Measurements from ENCODE around the gene GALNT17. TPM values are rescaled to one million over a fixed set of nuclear protein-coding genes. Genes with fewer than 3 reads are reported as not detected.

GALNT17 gene
- total RNA-seq, 1 experiment from 2014 or later: not detected

DNA sequence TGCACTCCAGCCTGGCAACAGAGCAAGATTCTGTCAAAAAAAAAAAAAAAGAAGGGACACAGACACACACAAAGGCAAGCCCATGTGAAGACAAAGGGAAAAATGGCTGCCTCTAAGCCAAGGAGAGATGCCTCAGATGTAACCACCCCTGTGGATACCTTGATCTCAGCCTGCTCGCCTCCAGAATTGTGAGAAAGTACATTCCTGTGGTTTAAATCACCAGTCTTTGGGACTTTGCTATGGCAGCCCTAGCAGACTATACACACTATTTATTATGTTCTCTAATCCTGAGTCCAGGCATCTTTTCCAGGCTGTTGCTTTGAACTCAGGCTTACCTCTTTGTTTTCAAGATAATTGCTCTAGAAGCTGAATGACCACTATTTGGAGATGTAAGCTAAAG is 494.3 kb downstream of the GALNT17 start:
- H3K27ac ChIP-seq (ENCODE audit: low read length): no peak overlapping the region
- no peaks in the 10 kb centered on the region for H4K20me1 ChIP-seq (ENCODE audit: low read length)
- H3K9ac ChIP-seq (ENCODE audit: low read length): no peak overlapping the region
- H3F3A ChIP-seq (ENCODE audit: low read length, unreplicated experiment): no peaks in the 10 kb centered on the region
- H3K79me2 ChIP-seq (ENCODE audit: low read length): no peaks in the 10 kb centered on the region
- no peaks in the 10 kb centered on the region for H3K4me1 ChIP-seq (ENCODE audit: insufficient read depth, low read length)
- DNase-seq (no peak), ATAC-seq (no peak)
- intact Hi-C loops (cut with micrococcal nuclease): no loop called here
- no peaks in the 10 kb centered on the region for H3K9me2 ChIP-seq (replicated peaks; ENCODE audit: low read length)
- H3K4me3 ChIP-seq (ENCODE audit: low read length): no peak overlapping the region
- no peak for TF ChIP-seq EZH2 (IDR thresholded peaks at IDR 0.05; ENCODE audit: low read length, unreplicated experiment)
- TF ChIP-seq EZH2phosphoT487 (IDR thresholded peaks at IDR 0.05; ENCODE audit: borderline replicate concordance, low read length): no peak
- H3K36me3 ChIP-seq (ENCODE audit: low read depth, low read length): no peaks in the 10 kb centered on the region
- H3K27me3 ChIP-seq (ENCODE audit: low read length): no peaks in the 10 kb centered on the region
- no peak overlapping the region for H2AFZ ChIP-seq (ENCODE audit: low read length)
- H3K4me2 ChIP-seq (ENCODE audit: low read length): no peak overlapping the region
- BruUV-seq (replicated peaks): no TSS peak
- ChIA-PET CTCF (no interaction called here), POLR2A (ENCODE audit: unreplicated experiment) (no interaction called here)
- H3K9me3 ChIP-seq (ENCODE audit: low read length): no peaks in the 10 kb centered on the region

DNA sequence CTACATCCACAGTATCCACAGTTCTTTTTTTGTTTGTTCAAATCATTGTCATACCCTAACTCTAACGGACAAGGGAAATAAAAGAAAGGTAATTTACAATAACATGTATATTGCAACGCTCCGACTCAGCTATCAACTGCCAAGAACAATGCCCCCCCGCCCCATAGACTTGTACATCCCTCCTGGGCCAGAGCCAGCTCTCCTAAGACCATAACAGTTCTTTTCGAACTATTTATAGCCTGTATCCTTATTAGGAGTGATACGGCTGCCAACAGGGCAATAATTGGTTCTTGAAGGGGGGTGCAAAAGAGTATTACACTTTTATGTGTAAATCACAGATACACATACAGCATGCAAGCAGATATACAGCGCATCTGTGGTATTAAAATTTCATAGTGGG is 495.7 kb downstream of the GALNT17 start:
- ChIA-PET POLR2A (ENCODE audit: unreplicated experiment) (no interaction called here), CTCF (no interaction called here)
- Histone ChIP-seq H3K4me3 (ENCODE audit: low read length) (no peak overlapping the region), H3K27ac (ENCODE audit: low read length) (no peak overlapping the region), H3K27me3 (ENCODE audit: low read length) (no peaks in the 10 kb centered on the region), H3K79me2 (ENCODE audit: low read length) (no peaks in the 10 kb centered on the region), H3K9me2 (replicated peaks; ENCODE audit: low read length) (no peaks in the 10 kb centered on the region), H3K4me2 (ENCODE audit: low read length) (no peak overlapping the region), H2AFZ (ENCODE audit: low read length) (no peak overlapping the region), H4K20me1 (ENCODE audit: low read length) (no peaks in the 10 kb centered on the region), H3K4me1 (ENCODE audit: insufficient read depth, low read length) (no peaks in the 10 kb centered on the region), H3K9me3 (ENCODE audit: low read length) (no peaks in the 10 kb centered on the region), H3K36me3 (ENCODE audit: low read depth, low read length) (no peaks in the 10 kb centered on the region), H3K9ac (ENCODE audit: low read length) (no peak overlapping the region), H3F3A (ENCODE audit: low read length, unreplicated experiment) (no peaks in the 10 kb centered on the region)
- ATAC-seq (no peak), DNase-seq (no peak)
- intact Hi-C loops (cut with micrococcal nuclease): no loop called here
- no TSS peak for BruUV-seq (replicated peaks)
- no peak for TF ChIP-seq EZH2phosphoT487 (IDR thresholded peaks at IDR 0.05; ENCODE audit: borderline replicate concordance, low read length)
- TF ChIP-seq, protein P1, sequence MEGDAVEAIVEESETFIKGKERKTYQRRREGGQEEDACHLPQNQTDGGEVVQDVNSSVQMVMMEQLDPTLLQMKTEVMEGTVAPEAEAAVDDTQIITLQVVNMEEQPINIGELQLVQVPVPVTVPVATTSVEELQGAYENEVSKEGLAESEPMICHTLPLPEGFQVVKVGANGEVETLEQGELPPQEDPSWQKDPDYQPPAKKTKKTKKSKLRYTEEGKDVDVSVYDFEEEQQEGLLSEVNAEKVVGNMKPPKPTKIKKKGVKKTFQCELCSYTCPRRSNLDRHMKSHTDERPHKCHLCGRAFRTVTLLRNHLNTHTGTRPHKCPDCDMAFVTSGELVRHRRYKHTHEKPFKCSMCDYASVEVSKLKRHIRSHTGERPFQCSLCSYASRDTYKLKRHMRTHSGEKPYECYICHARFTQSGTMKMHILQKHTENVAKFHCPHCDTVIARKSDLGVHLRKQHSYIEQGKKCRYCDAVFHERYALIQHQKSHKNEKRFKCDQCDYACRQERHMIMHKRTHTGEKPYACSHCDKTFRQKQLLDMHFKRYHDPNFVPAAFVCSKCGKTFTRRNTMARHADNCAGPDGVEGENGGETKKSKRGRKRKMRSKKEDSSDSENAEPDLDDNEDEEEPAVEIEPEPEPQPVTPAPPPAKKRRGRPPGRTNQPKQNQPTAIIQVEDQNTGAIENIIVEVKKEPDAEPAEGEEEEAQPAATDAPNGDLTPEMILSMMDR (conservative IDR thresholded peaks at IDR 0.05; ENCODE audit: low read depth, low read length): no peak
- no peak for TF ChIP-seq EZH2 (IDR thresholded peaks at IDR 0.05; ENCODE audit: low read length, unreplicated experiment)

DNA sequence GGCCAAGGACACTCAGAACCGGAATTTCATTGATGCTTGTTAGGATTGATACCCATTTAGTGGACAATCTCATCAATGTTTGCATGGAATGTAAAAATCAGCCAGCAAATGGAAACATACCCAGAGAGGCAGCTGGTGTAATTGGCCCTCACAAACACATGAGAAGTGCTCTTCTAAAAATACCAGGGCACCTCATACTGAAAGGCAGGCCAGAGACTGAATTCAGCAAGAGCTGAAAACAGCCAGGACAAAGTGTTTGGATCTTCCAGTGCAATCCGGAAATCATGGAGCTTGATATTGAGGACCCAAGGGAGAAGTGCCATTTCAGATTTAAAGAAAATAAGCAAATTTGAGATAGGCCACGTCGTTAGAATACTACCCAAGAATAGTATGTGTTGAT is 498.6 kb downstream of the GALNT17 start:
- Histone ChIP-seq H3K79me2 (ENCODE audit: low read length) (no peaks in the 10 kb centered on the region), H3K27ac (ENCODE audit: low read length) (no peak overlapping the region), H3K4me1 (ENCODE audit: insufficient read depth, low read length) (no peaks in the 10 kb centered on the region), H3K4me2 (ENCODE audit: low read length) (no peak overlapping the region), H3K27me3 (ENCODE audit: low read length) (no peaks in the 10 kb centered on the region), H3K4me3 (ENCODE audit: low read length) (no peak overlapping the region), H3K9ac (ENCODE audit: low read length) (no peak overlapping the region), H2AFZ (ENCODE audit: low read length) (no peak overlapping the region), H3K36me3 (ENCODE audit: low read depth, low read length) (no peaks in the 10 kb centered on the region), H3K9me2 (replicated peaks; ENCODE audit: low read length) (no peaks in the 10 kb centered on the region), H4K20me1 (ENCODE audit: low read length) (no peaks in the 10 kb centered on the region), H3F3A (ENCODE audit: low read length, unreplicated experiment) (no peaks in the 10 kb centered on the region), H3K9me3 (ENCODE audit: low read length) (no peaks in the 10 kb centered on the region)
- intact Hi-C loops (cut with micrococcal nuclease): no loop called here
- ChIA-PET CTCF (no interaction called here), POLR2A (ENCODE audit: unreplicated experiment) (no interaction called here)
- no peak for ATAC-seq
- DNase-seq: no peak
- no TSS peak for BruUV-seq (replicated peaks)
- TF ChIP-seq, protein P1 (conservative IDR thresholded peaks at IDR 0.05; ENCODE audit: low read depth, low read length): no peak
- no peak for TF ChIP-seq EZH2phosphoT487 (IDR thresholded peaks at IDR 0.05; ENCODE audit: borderline replicate concordance, low read length)
- no peak for TF ChIP-seq EZH2 (IDR thresholded peaks at IDR 0.05; ENCODE audit: low read length, unreplicated experiment)
